Stimulated activated memory B cell treated with anti-CD40 and anti-IgM and Interleukin-4, amounts not matched to agents 10 μg/mL and 1 μg/mL and 100 μg/mL, for 72 hours (primary cell): ENCODE data around the gene OSCAR.

ENCODE experiments used
- ATAC-seq: fragments of 150-1000 bp; cut with Tn5 transposase; 2 replicates; pipeline ENCODE4 v1.10.0; 2021
- H3K27ac Mint-ChIP-seq: one replicate; pipeline ENCODE4 v1.8.0; 2022; ENCODE audit warnings: mild to moderate bottlenecking, mixed read lengths
- H3K27me3 Mint-ChIP-seq: one replicate; pipeline ENCODE4 v1.8.0; 2022; ENCODE audit warnings: mixed read lengths
- H3K36me3 Mint-ChIP-seq: one replicate; pipeline ENCODE4 v1.8.0; 2022; ENCODE audit warnings: mixed read lengths
- H3K4me1 Mint-ChIP-seq: one replicate; pipeline ENCODE4 v1.8.0; 2022; ENCODE audit warnings: mixed read lengths
- H3K4me3 Mint-ChIP-seq: one replicate; pipeline ENCODE4 v1.8.0; 2022; ENCODE audit warnings: mild to moderate bottlenecking, moderate library complexity, mixed read lengths
- H3K9me3 Mint-ChIP-seq: one replicate; pipeline ENCODE4 v1.8.0; 2022; ENCODE audit warnings: mixed read lengths

The OSCAR gene

DNA sequence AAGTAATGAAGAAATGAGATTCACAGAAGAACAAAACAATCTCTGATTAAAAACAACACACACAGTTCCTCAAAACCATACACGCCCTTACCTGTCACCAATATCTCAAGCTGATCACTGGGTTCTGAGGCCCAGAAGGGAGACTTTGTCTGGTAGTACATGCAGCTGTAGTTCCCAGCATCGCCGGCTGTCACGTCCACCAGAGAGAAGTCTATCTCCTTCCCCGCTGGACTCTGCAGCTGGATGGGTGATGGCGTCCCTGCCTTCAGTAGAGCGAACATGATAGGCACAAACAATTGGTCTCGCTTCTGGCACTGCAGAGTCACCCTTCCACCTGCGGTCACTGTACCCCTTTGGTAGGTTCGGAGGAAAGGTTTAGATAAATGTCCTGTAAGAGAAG, 26.8 kb downstream of the OSCAR start:
- Mint-ChIP-seq H3K4me3 (no peak overlapping the region), H3K27ac (no peak overlapping the region), H3K4me1 (no peaks in the 10 kb centered on the region), H3K36me3 (peaks cover 6% of the 10 kb centered on the region), H3K27me3 (peaks cover 11% of the 10 kb centered on the region), H3K9me3 (peaks cover 13% of the 10 kb centered on the region)
- no peak for ATAC-seq

DNA sequence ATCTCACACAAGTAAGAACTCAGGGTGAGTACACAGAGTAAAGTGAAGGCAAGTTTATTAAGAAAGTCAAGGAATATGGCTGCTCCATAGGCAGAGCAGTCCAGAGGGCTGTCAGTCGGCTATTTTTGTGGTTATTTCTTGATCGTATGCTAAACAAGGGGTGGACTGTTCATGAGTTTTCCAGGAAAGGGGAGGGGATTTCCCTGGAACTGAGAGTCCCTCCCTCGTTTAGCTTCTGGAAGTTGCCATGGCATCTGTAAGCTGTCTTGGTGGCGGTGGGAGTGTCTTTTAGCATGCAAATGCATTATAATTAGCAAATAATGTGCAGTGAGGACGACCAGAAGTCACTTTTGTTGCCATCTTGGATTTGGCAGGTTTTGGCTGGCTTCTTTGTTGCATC, 31.1 kb downstream of the OSCAR start:
- H3K27ac Mint-ChIP-seq = no peak overlapping the region
- H3K9me3 Mint-ChIP-seq = peaks cover 13% of the 10 kb centered on the region
- H3K27me3 Mint-ChIP-seq = peaks cover 11% of the 10 kb centered on the region
- H3K4me3 Mint-ChIP-seq = no peak overlapping the region
- H3K4me1 Mint-ChIP-seq = no peaks in the 10 kb centered on the region
- ATAC-seq = no peak
- peaks cover 5% of the 10 kb centered on the region for H3K36me3 Mint-ChIP-seq

DNA sequence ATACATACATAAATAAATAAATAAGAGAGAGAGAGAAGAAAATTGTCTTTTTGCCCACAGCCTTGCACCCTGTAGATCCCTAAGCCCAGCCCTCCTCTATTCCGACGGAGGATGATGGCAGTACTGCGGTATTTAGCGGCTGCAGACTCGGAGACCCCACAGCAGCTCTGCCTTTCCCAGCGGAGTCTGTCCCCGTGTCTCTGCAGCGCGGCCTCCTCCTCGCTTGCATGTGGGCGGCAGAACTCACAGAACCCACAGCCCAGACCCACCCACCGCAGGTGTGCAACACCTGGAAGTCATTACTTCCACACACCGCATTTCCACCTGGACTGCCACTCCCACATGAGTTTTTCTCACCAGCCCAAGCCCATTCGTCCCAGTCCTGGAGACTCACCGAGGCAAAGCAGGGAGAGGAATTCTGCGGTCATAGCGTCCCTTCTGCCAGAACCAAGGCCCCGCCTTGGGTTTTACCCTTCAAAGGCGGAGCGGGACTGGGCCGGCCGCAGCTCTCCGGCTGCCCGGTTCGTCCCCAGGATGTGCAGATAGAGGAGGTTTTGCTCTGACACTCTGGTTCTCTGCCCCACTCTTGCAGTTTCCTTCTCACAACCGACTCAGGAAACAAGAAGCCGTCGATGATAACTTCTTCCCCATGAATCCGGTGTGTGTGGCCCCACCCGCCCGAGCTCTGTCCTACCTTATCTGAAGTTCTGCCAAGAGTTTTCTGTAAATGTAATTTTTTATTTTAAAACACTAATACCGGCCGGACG, 37.1 kb downstream of the OSCAR start, which contains the start of gene VSTM1:
Gene VSTM1 (minus strand): TSS at position 548 of the 767 bp plus-strand sequence. CDS start 120 bp downstream, at position 428.
- Mint-ChIP-seq H3K27me3 (peaks cover 32% of the 10 kb centered on the region), H3K9me3 (peaks cover 7% of the 10 kb centered on the region), H3K36me3 (peaks cover 5% of the 10 kb centered on the region), H3K4me1 (no peaks in the 10 kb centered on the region), H3K27ac (no peak within 1 kb of the TSS), H3K4me3 (no peak within 1 kb of the TSS)
- ATAC-seq = no peak

DNA sequence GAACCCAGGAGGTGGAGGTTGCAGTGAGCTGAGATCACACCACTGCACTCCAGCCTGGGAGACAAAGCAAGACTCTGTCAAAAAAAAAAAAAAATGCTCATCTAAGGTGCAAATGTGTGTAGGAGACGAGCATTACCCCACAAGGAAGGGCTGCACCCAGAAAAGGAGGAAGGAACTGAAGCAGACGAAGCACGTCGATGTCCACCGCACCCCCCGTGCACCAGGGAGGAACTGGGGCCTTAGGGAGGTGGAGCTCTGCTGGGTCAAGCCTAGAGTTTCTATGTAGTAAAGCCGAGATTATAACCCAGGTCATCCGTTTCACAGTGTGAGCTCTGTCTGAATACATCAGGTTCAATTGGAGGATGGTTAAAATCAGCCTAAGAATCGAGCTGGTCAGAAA, 38.0 kb downstream of the OSCAR start:
- no peak overlapping the region for H3K27ac Mint-ChIP-seq
- no peak overlapping the region for H3K4me3 Mint-ChIP-seq
- peaks cover 5% of the 10 kb centered on the region for H3K36me3 Mint-ChIP-seq
- H3K4me1 Mint-ChIP-seq = no peaks in the 10 kb centered on the region
- H3K27me3 Mint-ChIP-seq = peaks cover 32% of the 10 kb centered on the region
- H3K9me3 Mint-ChIP-seq = peaks cover 7% of the 10 kb centered on the region
- ATAC-seq = no peak

DNA sequence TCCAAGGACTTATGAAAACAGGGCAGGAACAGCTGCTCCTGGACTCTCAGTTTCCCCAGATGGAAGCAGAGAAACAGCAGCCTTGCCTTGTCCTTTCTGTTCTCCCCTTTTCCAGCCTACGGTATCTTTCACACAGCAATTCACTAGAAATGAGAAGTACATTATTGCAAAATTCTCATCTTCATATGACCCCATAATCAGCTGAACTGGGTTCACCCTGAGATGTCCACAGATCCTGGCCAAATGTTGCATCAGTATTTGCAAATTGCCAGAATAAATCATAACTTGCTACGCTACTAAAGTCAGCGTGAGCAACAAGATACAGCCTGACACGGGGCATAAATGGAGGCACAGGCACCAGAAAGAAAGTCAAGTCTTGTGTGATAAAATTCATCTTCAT, 53.0 kb downstream of the OSCAR start:
- H3K9me3 Mint-ChIP-seq = peaks cover 17% of the 10 kb centered on the region
- no peaks in the 10 kb centered on the region for H3K4me1 Mint-ChIP-seq
- H3K36me3 Mint-ChIP-seq = no peaks in the 10 kb centered on the region
- H3K27ac Mint-ChIP-seq = no peak overlapping the region
- ATAC-seq = no peak
- no peak overlapping the region for H3K4me3 Mint-ChIP-seq
- peaks cover 21% of the 10 kb centered on the region for H3K27me3 Mint-ChIP-seq

DNA sequence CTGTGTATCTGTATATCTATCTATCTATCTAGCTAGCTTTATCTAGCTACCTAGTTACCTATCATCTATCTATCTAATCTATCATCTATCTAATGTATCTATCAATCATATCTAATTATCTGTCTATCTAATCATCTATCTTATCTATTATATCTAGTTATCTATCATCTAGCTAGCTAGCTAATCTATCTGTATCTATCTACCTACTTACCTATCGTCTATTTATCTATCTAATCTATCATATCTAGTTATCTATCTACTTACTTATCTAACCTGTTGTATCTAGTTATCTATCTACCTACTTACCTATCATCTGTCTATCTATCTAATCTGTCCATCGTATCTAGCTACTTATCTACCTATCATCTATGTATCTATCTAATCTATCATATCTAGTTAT, 54.8 kb downstream of the OSCAR start:
- H3K27me3 Mint-ChIP-seq = peaks cover 21% of the 10 kb centered on the region
- ATAC-seq = no peak
- H3K4me1 Mint-ChIP-seq = no peaks in the 10 kb centered on the region
- H3K36me3 Mint-ChIP-seq = no peaks in the 10 kb centered on the region
- peaks cover 17% of the 10 kb centered on the region for H3K9me3 Mint-ChIP-seq
- H3K4me3 Mint-ChIP-seq = no peak overlapping the region
- H3K27ac Mint-ChIP-seq = no peak overlapping the region
